Suprapubic skin (tissue), 4 donors: ENCODE results near the gene APH1B. TPM values are rescaled to one million over a fixed set of nuclear protein-coding genes. Genes with fewer than 3 reads are reported as not detected.

Experiments
- DNase-seq, 2 donors: peaks; one replicate each; pipeline ENCODE4 v3.0.0-alpha.2; 2019; ENCODE audit warnings: low spot score in 2 of 2
- H3K27ac ChIP-seq: fragments of 200-600 bp; sonication (generic); one replicate; pipeline ENCODE4 v1.5.1; 2019
- H3K27me3 ChIP-seq: fragments of 200-600 bp; sonication (generic); one replicate; pipeline ENCODE4 v1.5.1; 2019
- H3K36me3 ChIP-seq: fragments of 200-600 bp; sonication (generic); one replicate; pipeline ENCODE4 v1.5.1; 2019
- H3K4me1 ChIP-seq: fragments of 200-600 bp; sonication (generic); one replicate; pipeline ENCODE4 v1.5.1; 2019
- H3K4me3 ChIP-seq: fragments of 200-600 bp; sonication (generic); one replicate; pipeline ENCODE4 v1.5.1; 2019; ENCODE audit warnings: mild to moderate bottlenecking
- H3K9me3 ChIP-seq: fragments of 200-600 bp; sonication (generic); one replicate; pipeline ENCODE4 v1.5.1; 2019
- CTCF ChIP-seq, 2 donors: fragments of 200-600 bp in 1 of 2; fragments of 450-650 bp in 1 of 2; sonication (generic) in 1 of 2; IDR thresholded peaks; one replicate each; pipeline ENCODE4 v1.5.1; 2016 to 2019; ENCODE audit warnings: antibody characterized with exemption in 2 of 2, mild to moderate bottlenecking in 1 of 2, moderate library complexity in 1 of 2
- EP300 ChIP-seq: sonication (generic); formaldehyde crosslinking; IDR thresholded peaks from one replicate; pipeline ENCODE4 v1.6.1; 2017; ENCODE audit warnings: antibody characterized with exemption
- POLR2A ChIP-seq, 2 donors: fragments of 450-650 bp; IDR thresholded peaks; one replicate each; pipeline ENCODE4 v1.6.1; 2017; ENCODE audit warnings: antibody characterized with exemption in 2 of 2, mild to moderate bottlenecking in 2 of 2, moderate library complexity in 2 of 2
- POLR2AphosphoS5 ChIP-seq, 3 donors: sonication (generic); formaldehyde crosslinking; IDR thresholded peaks; one replicate each; pipeline ENCODE4 v1.6.1; 2017; ENCODE audit warnings: antibody characterized with exemption in 3 of 3
- whole genome bisulfite sequencing: methylation state at CpG from one replicate; pipeline ENCODE4 v1.1.5; 2018; 5-methylcytosine and 5-hydroxymethylcytosine counted together
- total RNA-seq, 4 donors: library from RNA; depleted of rRNA; stranded (reverse); fragments of >200 nt; gene quantifications; one replicate each; pipeline ENCODE4 v1.1.0, GENCODE V29; 2016

The APH1B gene
- total RNA-seq, 4 donors from 2014 or later, result 4.5 to 12.1 (median 7.1) TPM

GRCh38 chr15:63244399-63244798, 33.0 kb upstream of the APH1B start:
- H3K27ac ChIP-seq, result peak overlapping the region; percentile 64
- no peaks in the 10 kb centered on the region for H3K27me3 ChIP-seq
- 13% methylated on average over 4 of the region's 4 CpGs for WGBS
- TF ChIP-seq CTCF (IDR thresholded peaks at IDR 0.05), result no peak
- H3K4me3 ChIP-seq, result no peak overlapping the region
- H3K4me1 ChIP-seq, result peaks cover 56% of the 10 kb centered on the region
- H3K9me3 ChIP-seq, result no peaks in the 10 kb centered on the region
- H3K36me3 ChIP-seq, result peaks cover 4% of the 10 kb centered on the region
- DNase-seq, result no peak

- no peak for TF ChIP-seq CTCF (IDR thresholded peaks at IDR 0.05)
- no peak for TF ChIP-seq EP300
- no peak for TF ChIP-seq POLR2A (IDR thresholded peaks at IDR 0.05)
- no peak for TF ChIP-seq POLR2AphosphoS5 (IDR thresholded peaks at IDR 0.05)
- Histone ChIP-seq H3K36me3 (peaks cover 4% of the 10 kb centered on the region), H3K27ac (peak overlapping the region; percentile 22), H3K27me3 (no peaks in the 10 kb centered on the region), H3K4me3 (no peak overlapping the region), H3K9me3 (no peaks in the 10 kb centered on the region), H3K4me1 (peaks cover 50% of the 10 kb centered on the region)
- no peak for DNase-seq
- WGBS, result 45% methylated on average over 5 of the region's 5 CpGs
Measured at GRCh38 chr15:63244976-63245645, 32.3 kb upstream of the APH1B start.

GRCh38 chr15:63246691-63247469, 30.5 kb upstream of the APH1B start:
- TF ChIP-seq POLR2AphosphoS5 (IDR thresholded peaks at IDR 0.05) (peak; percentile 32 to 80 (median 75)), CTCF (IDR thresholded peaks at IDR 0.05) (no peak)
- DNase-seq, result no peak
- WGBS, result 61% methylated on average over 5 of the region's 5 CpGs
- Histone ChIP-seq H3K36me3 (peaks cover 18% of the 10 kb centered on the region), H3K9me3 (no peaks in the 10 kb centered on the region), H3K27ac (peak overlapping the region; percentile 65), H3K27me3 (no peaks in the 10 kb centered on the region), H3K4me3 (no peak overlapping the region), H3K4me1 (peaks cover 45% of the 10 kb centered on the region)

- TF ChIP-seq CTCF (IDR thresholded peaks at IDR 0.05) (no peak), EP300 (no peak), POLR2AphosphoS5 (IDR thresholded peaks at IDR 0.05) (no peak), POLR2A (IDR thresholded peaks at IDR 0.05) (no peak)
- Histone ChIP-seq H3K4me3 (no peak overlapping the region), H3K27ac (no peak overlapping the region), H3K27me3 (no peaks in the 10 kb centered on the region), H3K9me3 (no peaks in the 10 kb centered on the region), H3K4me1 (peaks cover 19% of the 10 kb centered on the region), H3K36me3 (peaks cover 20% of the 10 kb centered on the region)
- 85% methylated on average over 4 of the region's 4 CpGs for WGBS
- DNase-seq, result no peak
Measured at GRCh38 chr15:63250312-63250965, 27.0 kb upstream of the APH1B start.

GRCh38 chr15:63251701-63252100, 25.7 kb upstream of the APH1B start:
- WGBS, result 96% methylated on average over 2 of the region's 2 CpGs
- Histone ChIP-seq H3K36me3 (peaks cover 20% of the 10 kb centered on the region), H3K27me3 (no peaks in the 10 kb centered on the region), H3K27ac (no peak overlapping the region), H3K4me3 (no peak overlapping the region), H3K4me1 (peaks cover 14% of the 10 kb centered on the region), H3K9me3 (no peaks in the 10 kb centered on the region)
- no peak for DNase-seq
- TF ChIP-seq POLR2AphosphoS5 (IDR thresholded peaks at IDR 0.05) (no peak), CTCF (IDR thresholded peaks at IDR 0.05) (no peak), POLR2A (IDR thresholded peaks at IDR 0.05) (no peak)
